GM20000 (cell line): ENCODE measurements around the gene UBE2M.
"Not testable (repeated sequence)": the region's sequence is repeated elsewhere in the genome, so short reads cannot be mapped to it uniquely, and the experiment has no call there.

Source experiments
- DNase-seq: peaks from one replicate; pipeline ENCODE4 v3.0.0; 2012; ENCODE audit warnings: low spot score
- TF ChIP-seq, protein P1 (sequence below): IDR thresholded peaks from 2 replicates; pipeline ENCODE4 v1.5.1; 2012; ENCODE audit warnings: mild to moderate bottlenecking, control low read depth; ENCODE audit errors: extremely low read depth, missing control alignments

Gene UBE2M

DNA sequence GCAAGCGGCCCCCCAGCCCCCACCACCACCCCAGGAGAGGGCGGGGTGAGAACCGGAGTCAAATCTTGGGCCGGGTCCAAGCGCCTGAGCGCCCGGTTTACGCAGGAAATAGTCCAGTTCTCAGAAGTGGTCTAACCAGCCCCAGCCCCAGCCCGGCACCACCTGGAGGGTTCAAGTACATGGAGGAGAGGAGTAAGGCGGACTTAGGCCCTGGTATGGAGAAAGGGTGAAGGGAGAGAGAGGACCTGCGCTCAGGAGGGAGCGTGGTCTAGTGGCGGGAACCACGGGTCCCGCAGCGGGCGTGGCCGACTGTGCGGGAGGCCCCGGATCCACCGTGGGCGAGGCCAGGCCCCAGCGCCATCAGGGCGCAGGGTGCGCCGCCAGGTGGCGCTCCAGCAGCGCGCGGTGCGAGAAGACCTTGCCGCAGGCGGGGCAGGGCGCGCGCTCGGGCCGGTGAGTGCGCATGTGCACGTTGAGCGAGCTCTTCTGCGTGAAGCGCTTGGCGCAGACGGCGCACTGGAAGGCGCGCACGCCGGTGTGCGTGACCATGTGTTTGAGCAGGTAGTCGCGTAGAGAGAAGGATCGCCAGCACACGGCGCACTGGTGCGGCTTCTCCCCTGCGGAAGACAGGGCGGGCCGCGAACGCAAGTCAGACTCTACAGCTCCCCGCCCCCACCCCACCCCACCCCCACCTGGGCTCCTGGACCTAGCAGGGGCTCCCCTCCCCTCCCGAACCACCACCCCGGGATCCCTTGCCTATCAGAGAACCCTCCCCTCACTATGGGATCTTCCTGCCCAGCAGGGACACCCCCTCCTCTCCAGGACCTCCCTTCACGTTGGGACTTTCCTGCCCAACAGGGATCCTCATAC is 44.5 kb downstream of the UBE2M start:
- TF ChIP-seq, protein P1, sequence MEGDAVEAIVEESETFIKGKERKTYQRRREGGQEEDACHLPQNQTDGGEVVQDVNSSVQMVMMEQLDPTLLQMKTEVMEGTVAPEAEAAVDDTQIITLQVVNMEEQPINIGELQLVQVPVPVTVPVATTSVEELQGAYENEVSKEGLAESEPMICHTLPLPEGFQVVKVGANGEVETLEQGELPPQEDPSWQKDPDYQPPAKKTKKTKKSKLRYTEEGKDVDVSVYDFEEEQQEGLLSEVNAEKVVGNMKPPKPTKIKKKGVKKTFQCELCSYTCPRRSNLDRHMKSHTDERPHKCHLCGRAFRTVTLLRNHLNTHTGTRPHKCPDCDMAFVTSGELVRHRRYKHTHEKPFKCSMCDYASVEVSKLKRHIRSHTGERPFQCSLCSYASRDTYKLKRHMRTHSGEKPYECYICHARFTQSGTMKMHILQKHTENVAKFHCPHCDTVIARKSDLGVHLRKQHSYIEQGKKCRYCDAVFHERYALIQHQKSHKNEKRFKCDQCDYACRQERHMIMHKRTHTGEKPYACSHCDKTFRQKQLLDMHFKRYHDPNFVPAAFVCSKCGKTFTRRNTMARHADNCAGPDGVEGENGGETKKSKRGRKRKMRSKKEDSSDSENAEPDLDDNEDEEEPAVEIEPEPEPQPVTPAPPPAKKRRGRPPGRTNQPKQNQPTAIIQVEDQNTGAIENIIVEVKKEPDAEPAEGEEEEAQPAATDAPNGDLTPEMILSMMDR: peak; percentile 93
- DNase-seq: peak; percentile 97

DNA sequence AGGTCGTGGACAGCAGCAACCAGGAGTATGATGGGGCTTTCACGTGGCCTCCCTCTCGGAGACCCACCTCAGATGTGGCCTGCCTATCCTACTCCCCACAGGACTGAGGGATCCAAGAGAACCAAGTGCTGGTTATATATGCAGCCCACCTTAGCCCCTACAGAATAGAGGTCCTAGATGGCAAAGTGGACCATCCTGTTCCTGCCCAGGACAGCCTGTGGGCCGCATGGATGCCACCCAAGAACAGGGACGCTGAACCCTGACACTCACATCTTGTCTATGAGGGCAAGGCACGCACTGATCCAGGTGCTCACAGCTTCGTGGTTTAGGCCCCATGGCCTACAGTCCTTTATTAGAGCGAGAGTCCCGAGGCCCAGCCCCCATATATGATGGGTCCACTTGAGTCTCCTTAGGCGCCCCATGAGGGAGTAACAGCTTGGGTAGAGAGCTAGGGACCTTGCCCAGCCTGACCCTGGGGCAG is 45.2 kb downstream of the UBE2M start:
- no peak for DNase-seq
- TF ChIP-seq, protein P1: no peak

DNA sequence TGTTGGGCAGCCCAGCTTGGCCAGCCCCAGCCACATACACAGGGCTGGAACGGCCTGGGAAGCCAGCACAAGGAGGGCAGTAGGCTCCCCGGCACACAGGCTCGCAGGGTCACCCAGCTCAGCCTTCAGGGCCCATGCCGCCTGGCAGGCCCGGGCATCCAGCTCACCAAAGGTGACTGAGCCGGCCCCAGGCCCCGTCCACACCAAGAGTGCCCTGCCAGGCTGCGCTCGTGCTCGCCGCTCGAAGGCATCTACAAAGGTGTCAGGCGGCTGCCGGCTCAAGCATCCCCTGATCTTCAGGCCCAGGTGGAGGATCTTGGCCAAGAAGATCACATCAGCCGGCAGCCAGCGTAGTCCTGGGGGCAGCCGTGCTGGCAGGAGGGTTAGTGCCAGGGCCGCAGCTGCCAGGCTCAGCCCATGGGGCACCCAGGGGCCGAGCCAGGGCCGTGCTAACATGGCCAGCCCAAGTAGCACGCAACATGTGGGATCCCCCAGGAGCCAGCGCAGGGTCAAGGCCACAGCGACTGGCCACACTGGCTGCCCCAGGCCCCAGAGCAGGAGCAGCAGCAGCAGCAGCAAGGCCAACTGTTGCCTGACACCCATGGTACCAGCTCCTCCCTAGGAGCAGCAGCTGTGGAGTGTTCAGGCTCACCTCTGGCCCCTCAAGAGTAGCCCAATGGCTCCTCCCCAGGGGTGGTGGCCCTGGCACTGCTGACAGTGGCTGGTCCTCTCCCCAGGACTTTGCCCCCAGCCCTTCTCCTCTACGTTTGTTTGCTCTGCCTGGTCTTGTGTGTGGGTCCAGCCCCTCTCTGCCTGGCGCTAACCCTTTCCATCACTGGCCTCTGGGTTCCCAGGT is 46.8 kb downstream of the UBE2M start, which contains the start of gene SLC27A5:
SLC27A5 (minus strand) TSS at position 640 of the 856 bp plus-strand sequence; CDS start at position 603, 37 bp downstream.
- DNase-seq: no peak
- TF ChIP-seq, protein P1: no peak

DNA sequence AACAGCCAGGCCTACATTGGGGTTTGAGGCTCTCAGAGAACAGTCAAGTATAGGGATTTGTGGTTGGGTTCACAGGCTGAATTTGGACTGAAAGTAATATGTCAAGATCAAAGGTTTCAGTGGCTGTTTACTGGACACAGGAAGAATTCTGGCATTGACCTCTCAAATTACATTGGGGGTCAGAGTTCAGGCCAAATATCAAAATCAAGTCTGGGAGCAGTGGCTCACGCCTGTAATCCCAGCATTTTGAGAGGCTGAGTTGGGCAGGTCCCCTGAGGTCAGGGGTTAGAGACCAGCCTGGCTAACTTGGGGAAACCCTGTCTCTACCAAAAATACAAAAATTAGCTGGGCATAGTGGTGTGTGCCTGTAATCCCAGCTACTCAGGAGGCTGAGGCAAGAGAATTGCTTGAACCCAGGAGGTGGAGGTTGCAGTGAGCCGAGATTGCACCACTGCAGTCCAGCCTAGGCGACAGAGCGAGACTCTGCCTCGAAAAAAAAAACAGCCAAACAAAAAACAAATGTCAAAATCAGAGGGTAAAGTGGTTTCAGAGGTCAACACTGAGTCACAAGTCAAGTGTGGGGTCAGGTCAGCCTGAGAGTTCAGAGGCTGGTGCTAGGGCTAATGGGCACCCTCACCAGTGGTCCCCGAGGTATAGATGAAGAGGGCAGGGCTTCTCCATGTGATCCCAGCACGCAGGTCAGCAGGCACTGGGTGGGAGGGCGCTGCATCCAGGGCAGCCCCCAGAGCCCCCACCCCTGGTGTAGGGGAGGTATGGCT is 48.1 kb downstream of the UBE2M start:
- TF ChIP-seq, protein P1: no peak
- DNase-seq: no peak

DNA sequence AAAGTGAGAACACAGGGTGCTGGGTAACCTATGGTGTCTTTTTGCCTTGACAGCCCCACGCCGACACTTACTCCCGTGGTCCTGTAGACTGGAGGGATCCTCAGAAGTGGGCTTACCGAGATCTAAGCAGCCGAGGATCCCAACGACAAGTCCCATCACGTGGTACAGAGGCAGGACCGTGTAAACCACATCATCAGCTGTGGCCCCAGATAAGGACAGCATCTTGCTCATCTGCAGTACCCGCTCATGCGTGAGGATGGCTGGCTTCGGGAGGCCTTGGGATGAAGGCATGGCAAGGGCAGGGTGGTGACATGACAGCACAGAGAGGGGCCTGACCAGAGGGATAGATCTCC is 48.7 kb downstream of the UBE2M start:
- DNase-seq: no peak
- TF ChIP-seq, protein P1: no peak

DNA sequence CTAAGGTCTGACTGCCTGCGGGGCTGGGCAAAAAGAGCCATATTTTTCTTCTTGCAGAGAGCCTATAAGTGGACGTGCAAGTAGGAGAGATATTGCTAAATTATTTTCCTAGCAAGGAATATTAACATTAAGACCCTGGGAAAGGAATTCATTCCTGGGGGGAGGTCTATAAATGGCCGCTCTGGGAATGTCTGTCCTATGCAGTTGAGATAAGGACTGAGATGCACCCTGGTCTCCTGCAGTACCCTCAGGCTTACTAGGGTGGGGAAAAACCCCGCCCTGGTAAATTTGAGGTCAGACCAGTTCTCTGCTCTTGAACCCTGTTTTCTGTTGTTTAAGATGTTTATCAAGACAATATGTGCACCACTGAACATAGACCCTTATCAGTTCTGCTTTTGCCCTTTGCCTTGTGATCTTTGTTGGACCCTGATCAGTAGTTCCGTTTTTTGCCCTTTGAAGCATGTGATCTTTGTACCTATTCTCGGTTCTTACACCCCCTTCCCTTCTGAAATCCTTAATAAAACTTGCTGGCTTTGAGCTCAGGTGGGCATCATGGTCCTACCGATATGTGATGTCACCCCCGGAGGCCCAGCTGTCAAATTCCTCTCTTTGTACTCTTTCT is 50.7 kb downstream of the UBE2M start:
- not testable (repeated sequence) for DNase-seq
